Trophoblast cell (in vitro differentiated cells and primary cell): ENCODE measurements around the gene RNU6-9.

Experiments
- DNase-seq, 2 donors: peaks; one replicate each; pipeline ENCODE4 v3.0.0-alpha.2; 2016
- H2AFZ ChIP-seq: 2 replicates; pipeline ENCODE4 v1.6.1; 2013; ENCODE audit warnings: low read length, moderate library complexity, mild to moderate bottlenecking; ENCODE audit not compliant: insufficient read depth, poor library complexity
- H2AK5ac ChIP-seq: 2 replicates; pipeline ENCODE4 v1.6.1; 2013; ENCODE audit warnings: mild to moderate bottlenecking, low read length
- H2BK120ac ChIP-seq: 2 replicates; pipeline ENCODE4 v1.6.1; 2013; ENCODE audit warnings: low read length, mild to moderate bottlenecking, moderate library complexity; ENCODE audit not compliant: insufficient read depth, poor library complexity
- H2BK12ac ChIP-seq: 2 replicates; pipeline ENCODE4 v1.6.1; 2013; ENCODE audit warnings: mild to moderate bottlenecking, low read length, moderate library complexity
- H2BK5ac ChIP-seq: 2 replicates; pipeline ENCODE4 v1.6.1; 2013; ENCODE audit warnings: low read length, low read depth, moderate library complexity, mild to moderate bottlenecking; ENCODE audit not compliant: poor library complexity
- H3K14ac ChIP-seq: 2 replicates; pipeline ENCODE4 v1.6.1; 2013; ENCODE audit warnings: mild to moderate bottlenecking, low read length
- H3K18ac ChIP-seq: 2 replicates; pipeline ENCODE4 v1.6.1; 2013; ENCODE audit warnings: mild to moderate bottlenecking, low read length
- H3K23ac ChIP-seq: 2 replicates; pipeline ENCODE4 v1.6.1; 2013; ENCODE audit warnings: low read length
- H3K27ac ChIP-seq: 2 replicates; pipeline ENCODE4 v1.5.1; 2013; ENCODE audit warnings: low read depth, mild to moderate bottlenecking, inconsistent platforms, low read length, moderate library complexity
- H3K27me3 ChIP-seq: 2 replicates; pipeline ENCODE4 v1.6.1; 2013; ENCODE audit warnings: inconsistent platforms, mild to moderate bottlenecking, low read length, moderate library complexity; ENCODE audit not compliant: insufficient read depth
- H3K36me3 ChIP-seq, 2 experiments: 1 replicate in 1 of 2; 2 replicates in 1 of 2; pipeline ENCODE4 v1.6.1; 2013; ENCODE audit warnings: low read length in 2 of 2, mild to moderate bottlenecking in 2 of 2, moderate library complexity in 1 of 2; ENCODE audit not compliant: insufficient read depth in 2 of 2, control insufficient read depth in 1 of 2
- H3K4ac ChIP-seq: 2 replicates; pipeline ENCODE4 v1.6.1; 2013; ENCODE audit warnings: low read depth, mild to moderate bottlenecking, low read length, moderate library complexity
- H3K4me1 ChIP-seq, 2 experiments: 1 replicate in 1 of 2; 2 replicates in 1 of 2; pipeline ENCODE4 v1.6.1; 2013; ENCODE audit warnings: low read length in 2 of 2, mild to moderate bottlenecking in 2 of 2, moderate library complexity in 1 of 2; ENCODE audit not compliant: insufficient read depth in 2 of 2, control insufficient read depth in 1 of 2
- H3K4me2 ChIP-seq: 2 replicates; pipeline ENCODE4 v1.6.1; 2013; ENCODE audit warnings: inconsistent platforms, mild to moderate bottlenecking, low read length, moderate library complexity
- H3K4me3 ChIP-seq: 2 replicates; pipeline ENCODE4 v1.5.1; 2013; ENCODE audit warnings: mild to moderate bottlenecking, low read depth, low read length, inconsistent platforms
- H3K79me1 ChIP-seq: one replicate; pipeline ENCODE4 v1.6.1; 2013; ENCODE audit warnings: low read length
- H3K79me2 ChIP-seq: 2 replicates; pipeline ENCODE4 v1.6.1; 2013; ENCODE audit warnings: low read length, mild to moderate bottlenecking; ENCODE audit not compliant: control insufficient read depth, insufficient read depth, poor library complexity
- H3K9ac ChIP-seq: 2 replicates; pipeline ENCODE4 v1.6.1; 2013; ENCODE audit warnings: mild to moderate bottlenecking, low read length
- H3K9me3 ChIP-seq: 2 replicates; pipeline ENCODE4 v1.6.1; 2013; ENCODE audit warnings: low read depth, mild to moderate bottlenecking, control low read depth, inconsistent platforms, low read length; ENCODE audit not compliant: insufficient read depth
- H4K12ac ChIP-seq: 2 replicates; pipeline ENCODE4 v1.6.1; 2013; ENCODE audit warnings: low read depth, mild to moderate bottlenecking, low read length, moderate library complexity
- H4K8ac ChIP-seq: 2 replicates; pipeline ENCODE4 v1.6.1; 2013; ENCODE audit warnings: low read depth, mild to moderate bottlenecking, low read length, moderate library complexity
- H4K91ac ChIP-seq: one replicate; pipeline ENCODE4 v1.6.1; 2013; ENCODE audit warnings: low read depth, mild to moderate bottlenecking, low read length, moderate library complexity
- WGBS: extraction: QIAGEN DNeasy Blood & Tissue Kit; methylation state at CpG from one replicate; pipeline ENCODE4 v1.1.7; 2013; ENCODE audit warnings: missing lambda C conversion rate; ENCODE audit not compliant: insufficient read length, insufficient coverage; ENCODE audit errors: extremely low coverage; 5-methylcytosine and 5-hydroxymethylcytosine counted together

The RNU6-9 gene

DNA sequence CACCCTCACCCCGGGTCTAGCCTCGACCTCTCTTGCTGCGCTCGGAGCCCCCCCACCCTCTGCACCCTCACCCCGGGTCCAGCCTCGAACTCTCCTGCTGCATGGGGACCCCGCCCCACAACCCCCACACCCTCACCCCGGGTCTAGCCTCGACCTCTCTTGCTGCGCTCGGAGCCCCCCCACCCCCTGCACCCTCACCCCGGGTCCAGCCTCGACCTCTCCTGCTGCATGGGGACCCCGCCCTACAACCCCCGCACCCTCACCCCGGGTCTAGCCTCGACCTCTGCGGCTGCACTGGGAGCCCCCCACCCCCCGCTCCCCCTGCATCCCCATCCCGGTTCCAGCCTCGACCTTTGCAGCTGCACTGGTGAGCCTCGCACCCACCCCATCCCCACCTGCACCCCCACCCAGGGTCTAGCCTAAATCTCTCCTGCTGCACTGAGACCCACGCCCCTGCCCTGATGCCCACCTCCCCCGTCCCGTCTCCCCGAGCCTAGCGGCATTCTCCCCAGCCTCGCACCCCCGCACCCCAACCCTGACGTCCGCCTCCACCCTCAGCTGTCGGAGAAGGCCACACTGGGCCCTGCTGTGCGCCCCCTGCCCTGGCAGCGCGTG, 32.0 kb upstream of the RNU6-9 start:
- H3K4me2 ChIP-seq: no peak overlapping the region
- peaks cover 11% of the 10 kb centered on the region for H3K27me3 ChIP-seq
- peaks cover 16% of the 10 kb centered on the region for H3K9me3 ChIP-seq
- no peak for DNase-seq
- H3K79me1 ChIP-seq: no peaks in the 10 kb centered on the region
- H2BK12ac ChIP-seq: no peak overlapping the region
- no peaks in the 10 kb centered on the region for H3K36me3 ChIP-seq
- H3K27ac ChIP-seq: no peak overlapping the region
- no peak overlapping the region for H2BK120ac ChIP-seq
- H3K9ac ChIP-seq: no peak overlapping the region
- no peak overlapping the region for H4K12ac ChIP-seq
- no peak overlapping the region for H3K23ac ChIP-seq
- WGBS: no CpG with 5 or more reads among the region's 35 CpGs
- no peak overlapping the region for H2AK5ac ChIP-seq
- H2BK5ac ChIP-seq: no peak overlapping the region
- no peak overlapping the region for H4K91ac ChIP-seq
- H3K4me3 ChIP-seq: no peak overlapping the region
- no peak overlapping the region for H3K18ac ChIP-seq
- no peak overlapping the region for H3K14ac ChIP-seq
- no peak overlapping the region for H2AFZ ChIP-seq
- no peak overlapping the region for H4K8ac ChIP-seq
- H3K4me1 ChIP-seq: peaks cover 4 to 9% of the 10 kb centered on the region in 2 experiments
- H3K4ac ChIP-seq: no peak overlapping the region
- H3K79me2 ChIP-seq: no peaks in the 10 kb centered on the region

DNA sequence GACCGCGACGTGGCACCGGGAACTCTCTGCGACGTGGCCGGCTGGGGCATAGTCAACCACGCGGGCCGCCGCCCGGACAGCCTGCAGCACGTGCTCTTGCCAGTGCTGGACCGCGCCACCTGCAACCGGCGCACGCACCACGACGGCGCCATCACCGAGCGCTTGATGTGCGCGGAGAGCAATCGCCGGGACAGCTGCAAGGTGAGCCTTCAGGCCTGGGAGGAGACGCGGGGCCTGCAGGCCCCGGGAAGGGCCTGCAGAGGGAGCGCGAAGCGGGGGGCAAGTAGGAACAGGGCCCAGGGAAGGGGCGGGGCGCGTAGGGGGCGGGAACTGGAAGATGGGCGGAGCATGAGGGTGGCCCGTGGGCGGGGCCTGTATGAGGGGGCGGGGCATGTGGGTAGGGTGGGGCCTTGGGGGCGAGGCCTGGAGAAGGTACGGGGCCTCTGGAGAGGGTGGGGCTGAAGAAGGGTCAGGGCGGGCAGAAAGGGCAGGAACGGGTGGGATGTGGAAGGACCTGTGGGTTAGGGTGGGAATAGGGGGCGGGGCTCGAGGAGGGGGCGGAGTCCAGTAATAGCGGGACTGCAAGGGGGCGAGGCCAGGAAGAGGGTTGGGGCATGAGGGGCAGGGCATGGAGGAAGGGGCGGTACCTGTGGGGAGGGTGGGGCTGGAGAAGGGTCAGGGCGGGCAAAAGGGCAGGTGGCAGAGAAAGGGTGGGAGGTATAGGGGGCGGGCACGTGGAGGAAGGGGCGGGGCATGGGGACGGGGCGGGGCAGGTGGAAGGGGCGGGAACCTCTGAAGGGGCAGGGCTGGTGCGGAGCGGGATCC, 31.3 kb upstream of the RNU6-9 start:
- no peaks in the 10 kb centered on the region for H3K79me2 ChIP-seq
- no peak overlapping the region for H3K4me2 ChIP-seq
- no peak overlapping the region for H3K14ac ChIP-seq
- H2BK12ac ChIP-seq: no peak overlapping the region
- H2BK120ac ChIP-seq: no peak overlapping the region
- no peak overlapping the region for H2AK5ac ChIP-seq
- H3K4ac ChIP-seq: no peak overlapping the region
- H3K27ac ChIP-seq: no peak overlapping the region
- H3K23ac ChIP-seq: no peak overlapping the region
- no peaks in the 10 kb centered on the region for H3K36me3 ChIP-seq
- H3K4me3 ChIP-seq: no peak overlapping the region
- H3K9ac ChIP-seq: no peak overlapping the region
- H2BK5ac ChIP-seq: no peak overlapping the region
- peaks cover 4 to 9% of the 10 kb centered on the region in 2 experiments for H3K4me1 ChIP-seq
- WGBS: no CpG with 5 or more reads among the region's 60 CpGs
- DNase-seq: peak; percentile 39 to 57
- peaks cover 11% of the 10 kb centered on the region for H3K27me3 ChIP-seq
- H4K12ac ChIP-seq: no peak overlapping the region
- peaks cover 16% of the 10 kb centered on the region for H3K9me3 ChIP-seq
- no peak overlapping the region for H2AFZ ChIP-seq
- H4K91ac ChIP-seq: no peak overlapping the region
- H3K18ac ChIP-seq: no peak overlapping the region
- H3K79me1 ChIP-seq: no peaks in the 10 kb centered on the region
- no peak overlapping the region for H4K8ac ChIP-seq

DNA sequence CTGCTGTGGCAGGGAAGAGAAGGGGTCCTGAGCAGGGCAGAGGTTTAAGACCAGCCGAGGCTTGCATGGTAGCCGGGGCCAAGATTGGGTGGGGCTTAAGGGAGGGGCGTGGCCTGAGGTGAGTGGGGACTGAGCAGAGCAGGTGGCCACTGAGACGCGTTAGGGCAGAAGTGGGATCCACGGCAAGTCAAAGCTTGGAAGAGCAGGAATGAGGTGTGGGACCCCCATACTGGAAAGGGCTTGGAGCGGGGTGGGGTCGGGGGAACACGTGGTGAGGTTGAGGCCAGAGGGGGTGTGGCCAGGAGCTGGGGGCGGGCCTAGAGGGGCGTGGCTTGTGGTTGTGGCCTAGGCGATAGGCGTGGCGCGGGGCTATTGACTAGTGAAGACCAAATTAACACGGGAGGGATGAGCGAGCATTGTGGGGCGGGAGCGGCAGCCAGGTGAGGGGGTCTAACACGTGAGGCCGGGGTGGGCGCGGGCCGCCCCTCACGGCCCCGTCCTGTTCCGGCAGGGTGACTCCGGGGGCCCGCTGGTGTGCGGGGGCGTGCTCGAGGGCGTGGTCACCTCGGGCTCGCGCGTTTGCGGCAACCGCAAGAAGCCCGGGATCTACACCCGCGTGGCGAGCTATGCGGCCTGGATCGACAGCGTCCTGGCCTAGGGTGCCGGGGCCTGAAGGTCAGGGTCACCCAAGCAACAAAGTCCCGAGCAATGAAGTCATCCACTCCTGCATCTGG, 30.5 kb upstream of the RNU6-9 start:
- H3K9ac ChIP-seq: no peak overlapping the region
- H4K12ac ChIP-seq: no peak overlapping the region
- peaks cover 5 to 6% of the 10 kb centered on the region in 2 experiments for H3K36me3 ChIP-seq
- no peak overlapping the region for H3K14ac ChIP-seq
- no peak overlapping the region for H4K91ac ChIP-seq
- DNase-seq: peak; percentile 61 to 68
- H2AFZ ChIP-seq: no peak overlapping the region
- H3K4ac ChIP-seq: no peak overlapping the region
- peak overlapping the region; percentile 52 for H2AK5ac ChIP-seq
- H3K4me3 ChIP-seq: no peak overlapping the region
- no peaks in the 10 kb centered on the region for H3K79me2 ChIP-seq
- peaks cover 4 to 9% of the 10 kb centered on the region in 2 experiments for H3K4me1 ChIP-seq
- H3K27me3 ChIP-seq: peaks cover 11% of the 10 kb centered on the region
- H3K79me1 ChIP-seq: no peaks in the 10 kb centered on the region
- H2BK5ac ChIP-seq: no peak overlapping the region
- no peak overlapping the region for H4K8ac ChIP-seq
- no peak overlapping the region for H3K23ac ChIP-seq
- WGBS: no CpG with 5 or more reads among the region's 48 CpGs
- H2BK12ac ChIP-seq: no peak overlapping the region
- no peak overlapping the region for H3K18ac ChIP-seq
- H3K9me3 ChIP-seq: peaks cover 16% of the 10 kb centered on the region
- no peak overlapping the region for H3K27ac ChIP-seq
- H2BK120ac ChIP-seq: no peak overlapping the region
- peak overlapping the region; percentile 26 for H3K4me2 ChIP-seq

DNA sequence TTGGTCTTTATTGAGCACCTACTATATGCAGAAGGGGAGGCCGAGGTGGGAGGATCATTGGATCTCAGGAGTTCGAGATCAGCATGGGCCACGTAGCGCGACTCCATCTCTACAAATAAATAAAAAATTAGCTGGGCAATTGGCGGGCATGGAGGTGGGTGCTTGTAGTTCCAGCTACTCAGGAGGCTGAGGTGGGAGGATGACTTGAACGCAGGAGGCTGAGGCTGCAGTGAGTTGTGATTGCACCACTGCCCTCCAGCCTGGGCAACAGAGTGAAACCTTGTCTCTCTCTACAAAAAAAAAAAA, 30.0 kb upstream of the RNU6-9 start:
- Histone ChIP-seq H3K9ac (no peak overlapping the region), H3K27me3 (peaks cover 11% of the 10 kb centered on the region), H3K79me2 (no peaks in the 10 kb centered on the region), H3K36me3 (peaks cover 11% of the 10 kb centered on the region in 2 experiments), H3K4ac (no peak overlapping the region), H4K8ac (no peak overlapping the region), H2BK12ac (no peak overlapping the region), H4K91ac (no peak overlapping the region), H3K79me1 (no peaks in the 10 kb centered on the region), H3K27ac (no peak overlapping the region), H3K23ac (no peak overlapping the region), H2AFZ (no peak overlapping the region), H3K4me1 (peaks cover 4 to 9% of the 10 kb centered on the region in 2 experiments), H3K18ac (no peak overlapping the region), H3K4me2 (no peak overlapping the region), H2AK5ac (no peak overlapping the region), H3K14ac (no peak overlapping the region), H2BK120ac (no peak overlapping the region), H3K4me3 (no peak overlapping the region), H2BK5ac (no peak overlapping the region), H4K12ac (no peak overlapping the region), H3K9me3 (peaks cover 16% of the 10 kb centered on the region)
- no peak for DNase-seq
- WGBS: no CpG with 5 or more reads among the region's 7 CpGs
